ENCODE data around the gene LHX3.
A peak's percentile ranks its signal among the peaks of the same experiment; 100 is the strongest.

DNA sequence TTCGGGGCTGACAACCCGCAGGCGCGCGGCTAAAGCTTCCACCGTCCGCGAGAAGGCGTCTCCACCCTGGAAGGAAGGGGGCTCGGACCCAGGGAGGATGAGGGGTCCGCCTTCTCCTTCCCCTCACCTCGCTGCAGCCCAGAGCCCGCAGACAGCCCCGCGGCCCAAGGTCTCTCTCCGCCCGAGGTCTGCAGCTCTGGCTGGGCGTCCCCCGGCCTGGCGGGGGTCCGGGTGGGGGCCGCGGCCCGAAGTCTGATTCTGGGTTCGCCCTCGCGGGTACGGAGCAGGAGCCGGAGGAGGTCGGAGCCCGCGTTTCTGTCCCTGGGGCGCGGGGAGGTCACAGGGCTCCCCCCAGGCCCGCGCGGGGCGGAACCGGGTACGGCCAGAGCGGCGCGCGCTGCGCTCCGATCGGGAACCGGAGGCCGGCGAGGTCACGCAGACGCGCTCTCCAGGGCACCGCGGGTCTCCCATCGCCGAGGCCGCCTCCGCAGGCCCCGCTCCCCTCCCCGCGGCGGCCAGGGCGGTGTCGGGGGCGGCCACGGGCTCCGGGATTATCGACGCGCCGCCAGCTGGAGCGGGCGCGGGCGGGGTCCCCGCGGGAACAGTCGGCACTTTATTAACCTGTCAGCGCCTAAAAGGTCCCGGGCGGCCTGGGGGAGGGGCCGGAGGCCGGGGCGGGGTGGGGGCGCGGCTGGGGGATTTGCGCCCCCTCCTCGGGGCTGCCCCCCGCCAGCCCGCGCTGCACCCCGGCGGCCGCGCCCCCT, 11.6 kb downstream of the LHX3 start:
- TF ChIP-seq, protein P1, sequence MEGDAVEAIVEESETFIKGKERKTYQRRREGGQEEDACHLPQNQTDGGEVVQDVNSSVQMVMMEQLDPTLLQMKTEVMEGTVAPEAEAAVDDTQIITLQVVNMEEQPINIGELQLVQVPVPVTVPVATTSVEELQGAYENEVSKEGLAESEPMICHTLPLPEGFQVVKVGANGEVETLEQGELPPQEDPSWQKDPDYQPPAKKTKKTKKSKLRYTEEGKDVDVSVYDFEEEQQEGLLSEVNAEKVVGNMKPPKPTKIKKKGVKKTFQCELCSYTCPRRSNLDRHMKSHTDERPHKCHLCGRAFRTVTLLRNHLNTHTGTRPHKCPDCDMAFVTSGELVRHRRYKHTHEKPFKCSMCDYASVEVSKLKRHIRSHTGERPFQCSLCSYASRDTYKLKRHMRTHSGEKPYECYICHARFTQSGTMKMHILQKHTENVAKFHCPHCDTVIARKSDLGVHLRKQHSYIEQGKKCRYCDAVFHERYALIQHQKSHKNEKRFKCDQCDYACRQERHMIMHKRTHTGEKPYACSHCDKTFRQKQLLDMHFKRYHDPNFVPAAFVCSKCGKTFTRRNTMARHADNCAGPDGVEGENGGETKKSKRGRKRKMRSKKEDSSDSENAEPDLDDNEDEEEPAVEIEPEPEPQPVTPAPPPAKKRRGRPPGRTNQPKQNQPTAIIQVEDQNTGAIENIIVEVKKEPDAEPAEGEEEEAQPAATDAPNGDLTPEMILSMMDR (IDR thresholded peaks at IDR 0.05; ENCODE audit: insufficient read depth, low read depth, low read length), result no peak
- peak; percentile 99 for TF ChIP-seq EZH2 (IDR thresholded peaks at IDR 0.05; ENCODE audit: insufficient read depth, low read length)
